Mesodermal cell (in vitro differentiated cells): ENCODE data around the gene EHD2.
A peak's percentile ranks its signal among the peaks of the same experiment; 100 is the strongest.
"Not testable (repeated sequence)": the region's sequence is repeated elsewhere in the genome, so short reads cannot be mapped to it uniquely, and the experiment has no call there.

Source experiments
- H3K27ac ChIP-seq: 2 replicates; pipeline ENCODE4 v1.7.0; 2013; ENCODE audit warnings: mild to moderate bottlenecking, low read depth, low read length, moderate library complexity; ENCODE audit not compliant: severe bottlenecking
- H3K36me3 ChIP-seq: 2 replicates; pipeline ENCODE4 v1.7.1; 2013; ENCODE audit warnings: mild to moderate bottlenecking, low read length, moderate library complexity; ENCODE audit not compliant: control insufficient read depth, insufficient read depth
- H3K4me1 ChIP-seq: one replicate; pipeline ENCODE4 v1.7.1; 2013; ENCODE audit warnings: mild to moderate bottlenecking, low read length; ENCODE audit not compliant: insufficient read depth, control insufficient read depth, poor library complexity, severe bottlenecking
- H3K4me3 ChIP-seq: 2 replicates; pipeline ENCODE4 v1.7.0; 2013; ENCODE audit warnings: low read length, control low read depth, mild to moderate bottlenecking; ENCODE audit not compliant: insufficient read depth, poor library complexity, severe bottlenecking; ENCODE audit errors: extremely low read depth
- H3K9me3 ChIP-seq: 2 replicates; pipeline ENCODE4 v1.7.1; 2013; ENCODE audit warnings: mild to moderate bottlenecking, low read length, moderate library complexity; ENCODE audit not compliant: control insufficient read depth
- WGBS, 2 experiments: methylation state at CpG; one replicate each; pipeline ENCODE4 v1.1.5; 2013; ENCODE audit warnings: missing lambda C conversion rate in 2 of 2; ENCODE audit not compliant: insufficient coverage in 2 of 2; 5-methylcytosine and 5-hydroxymethylcytosine counted together

Gene EHD2

DNA sequence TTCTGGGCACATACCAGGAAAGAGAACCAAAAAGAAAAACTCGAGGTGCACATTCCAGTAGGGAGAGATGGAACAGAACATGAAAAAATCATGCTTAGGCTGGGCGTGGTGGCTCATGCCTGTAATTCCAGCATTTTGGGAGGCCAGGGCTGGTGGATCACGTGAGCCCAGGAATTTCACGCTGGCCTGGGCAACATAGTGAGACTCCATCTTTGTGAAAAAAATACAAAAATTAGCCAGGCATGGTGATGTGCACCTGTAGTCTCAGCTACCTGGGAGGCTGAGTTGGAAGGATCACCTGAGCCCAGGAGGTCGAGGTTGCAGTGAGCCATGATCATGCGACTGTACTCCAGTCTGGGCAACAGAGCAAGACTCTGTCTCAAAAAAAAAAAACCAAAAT is 58.1 kb downstream of the EHD2 start:
- not testable (repeated sequence) for H3K36me3 ChIP-seq, H3K4me1 ChIP-seq, H3K4me3 ChIP-seq, H3K9me3 ChIP-seq, H3K27ac ChIP-seq
- WGBS, 2 experiments, result 91 to 97% methylated on average over 5 to 6 of the region's 6 CpGs

GRCh38 chr19:47776568-47776967 is 63.3 kb downstream of the EHD2 start:
- 83% methylated on average over 1 of the region's 4 CpGs; no CpG with 5 or more reads in 1 of the 2 experiments for WGBS, 2 experiments
- peaks cover 16% of the 10 kb centered on the region for H3K36me3 ChIP-seq
- H3K9me3 ChIP-seq, result no peaks in the 10 kb centered on the region
- H3K27ac ChIP-seq, result peak overlapping the region; percentile 84
- H3K4me3 ChIP-seq, result no peak overlapping the region
- H3K4me1 ChIP-seq, result peaks cover 10% of the 10 kb centered on the region

GRCh38 chr19:47777245-47778048 is 64.2 kb downstream of the EHD2 start:
- Histone ChIP-seq H3K4me1 (peaks cover 10% of the 10 kb centered on the region), H3K36me3 (peaks cover 25% of the 10 kb centered on the region), H3K4me3 (peak overlapping the region; percentile 86)
- 90% methylated on average over 10 to 17 of the region's 23 CpGs for WGBS, 2 experiments
- not testable (repeated sequence) for H3K9me3 ChIP-seq, H3K27ac ChIP-seq

DNA sequence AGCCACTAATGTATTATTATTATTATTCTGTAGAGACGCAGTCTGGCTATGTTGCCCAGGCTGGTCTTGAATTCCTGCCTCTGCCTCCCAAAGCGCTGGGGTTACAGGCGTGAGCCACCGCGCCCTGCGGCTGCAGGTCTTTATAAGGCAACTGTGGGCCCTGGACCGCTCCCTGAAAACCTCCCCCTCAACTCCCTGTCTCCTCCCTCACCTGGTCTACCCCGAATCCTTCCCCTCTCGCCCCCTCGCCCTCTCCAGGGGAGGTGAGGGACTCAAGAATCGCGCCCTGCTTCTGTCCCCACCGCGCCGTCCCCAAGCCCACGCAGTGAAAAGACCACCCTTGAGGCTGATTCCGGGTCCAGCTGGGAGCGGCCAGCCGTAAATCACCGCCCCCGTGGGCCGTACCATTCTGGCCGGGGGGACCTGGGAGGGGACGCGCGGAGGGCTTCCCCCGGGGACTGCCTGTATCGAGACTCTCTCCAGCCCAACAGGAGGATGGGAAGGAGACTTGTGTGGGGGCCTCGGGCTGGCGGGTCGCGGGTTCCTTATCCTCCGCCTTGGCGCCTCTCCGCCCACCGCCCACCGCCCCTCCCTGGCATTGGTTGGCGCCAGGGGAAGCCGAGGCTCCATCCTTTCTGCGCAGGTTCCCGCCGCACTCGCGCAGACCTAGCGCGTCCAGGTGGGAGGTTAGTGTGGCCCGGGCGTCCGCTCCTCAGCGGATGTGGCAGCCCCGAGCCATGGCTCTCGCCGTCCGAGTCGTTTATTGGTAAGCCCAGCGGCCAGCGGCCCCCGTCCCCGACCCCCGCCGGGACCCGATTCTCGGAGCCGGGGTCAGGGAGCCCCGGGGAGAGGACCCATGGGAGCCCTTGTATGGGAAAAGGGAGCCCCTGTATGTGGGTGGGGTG is 65.1 kb downstream of the EHD2 start, which contains the start of gene SELENOW:
Gene SELENOW, plus strand, starts transcription at position 655 of the 905 bp plus-strand sequence. Its CDS starts 83 bp downstream, at position 738.
- Histone ChIP-seq H3K36me3 (peaks cover 33% of the 10 kb centered on the region), H3K9me3 (no peaks in the 10 kb centered on the region), H3K4me1 (peaks cover 10% of the 10 kb centered on the region), H3K27ac (peak within 1 kb of the TSS; percentile 100), H3K4me3 (peak within 1 kb of the TSS; percentile 86)
- WGBS, 2 experiments, result 1% methylated on average over 40 to 49 of the region's 65 CpGs

DNA sequence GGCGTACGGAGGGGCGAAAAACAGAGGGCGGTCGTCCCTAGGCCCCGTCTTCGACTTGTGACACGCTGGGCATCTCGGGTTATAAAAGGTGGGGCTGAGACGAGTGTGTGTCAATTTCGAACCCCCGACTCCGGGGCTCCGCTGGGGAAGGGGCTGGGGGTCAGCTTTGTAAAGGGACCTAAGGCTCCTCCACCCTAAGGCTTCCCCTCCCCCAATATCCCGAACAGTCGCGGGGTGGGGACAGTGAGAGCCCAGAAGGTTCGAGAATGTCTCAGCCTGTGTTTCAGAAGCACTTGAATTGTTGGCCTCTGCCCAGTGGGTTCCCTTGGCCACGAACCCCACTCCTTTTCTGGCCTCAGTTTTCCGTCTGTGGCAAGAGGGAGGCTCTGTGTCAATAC is 65.7 kb downstream of the EHD2 start:
- Histone ChIP-seq H3K36me3 (peaks cover 40% of the 10 kb centered on the region), H3K4me1 (peaks cover 10% of the 10 kb centered on the region), H3K9me3 (no peaks in the 10 kb centered on the region), H3K27ac (no peak overlapping the region), H3K4me3 (peak overlapping the region; percentile 86)
- 0% methylated on average over 11 to 12 of the region's 20 CpGs for WGBS, 2 experiments

DNA sequence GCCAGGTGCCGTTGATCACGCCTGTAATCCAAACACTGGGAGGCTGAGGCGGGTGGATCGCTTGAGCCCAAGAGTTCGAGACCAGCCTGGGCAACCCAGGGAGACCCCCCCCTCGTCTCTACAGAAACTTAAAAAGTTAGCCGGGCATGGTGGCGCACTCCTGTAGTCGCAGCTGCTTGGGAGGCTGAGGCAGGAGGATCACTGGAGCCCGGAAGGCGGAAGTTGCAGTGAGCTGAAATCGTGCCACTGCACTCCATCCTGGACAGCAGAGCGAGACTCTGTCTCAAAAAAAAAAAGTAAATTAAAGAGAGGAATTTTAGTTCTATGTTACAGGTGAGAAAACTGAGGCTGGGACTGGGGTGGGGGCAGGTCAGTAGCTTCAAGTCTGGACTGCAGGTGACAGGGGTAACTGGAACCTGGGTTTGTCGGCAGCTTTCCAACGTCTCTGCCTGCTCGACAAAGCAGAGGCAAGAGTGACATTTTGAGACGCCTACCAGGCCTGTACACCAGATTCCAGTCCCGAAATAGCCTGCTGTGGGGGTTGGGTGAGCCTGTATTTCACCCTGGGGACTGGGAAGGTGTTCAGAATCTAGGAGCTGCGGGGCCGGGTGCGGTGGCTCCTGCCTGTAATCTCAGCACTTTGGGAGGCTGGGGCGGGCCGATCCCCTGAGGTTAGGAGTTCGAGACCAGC is 66.4 kb downstream of the EHD2 start:
- H3K4me3 ChIP-seq, result peak overlapping the region; percentile 86
- peaks cover 47% of the 10 kb centered on the region for H3K36me3 ChIP-seq
- H3K9me3 ChIP-seq, result no peaks in the 10 kb centered on the region
- H3K4me1 ChIP-seq, result peaks cover 5% of the 10 kb centered on the region
- WGBS, 2 experiments, result 79 to 81% methylated on average over 23 to 24 of the region's 24 CpGs
- H3K27ac ChIP-seq, result peak overlapping the region; percentile 57

GRCh38 chr19:47780215-47780551 is 67.0 kb downstream of the EHD2 start:
- Histone ChIP-seq H3K4me1 (peaks cover 5% of the 10 kb centered on the region), H3K9me3 (no peaks in the 10 kb centered on the region), H3K36me3 (peaks cover 52% of the 10 kb centered on the region), H3K4me3 (peak overlapping the region; percentile 86), H3K27ac (no peak overlapping the region)
- 90 to 98% methylated on average over 4 to 5 of the region's 9 CpGs for WGBS, 2 experiments

DNA sequence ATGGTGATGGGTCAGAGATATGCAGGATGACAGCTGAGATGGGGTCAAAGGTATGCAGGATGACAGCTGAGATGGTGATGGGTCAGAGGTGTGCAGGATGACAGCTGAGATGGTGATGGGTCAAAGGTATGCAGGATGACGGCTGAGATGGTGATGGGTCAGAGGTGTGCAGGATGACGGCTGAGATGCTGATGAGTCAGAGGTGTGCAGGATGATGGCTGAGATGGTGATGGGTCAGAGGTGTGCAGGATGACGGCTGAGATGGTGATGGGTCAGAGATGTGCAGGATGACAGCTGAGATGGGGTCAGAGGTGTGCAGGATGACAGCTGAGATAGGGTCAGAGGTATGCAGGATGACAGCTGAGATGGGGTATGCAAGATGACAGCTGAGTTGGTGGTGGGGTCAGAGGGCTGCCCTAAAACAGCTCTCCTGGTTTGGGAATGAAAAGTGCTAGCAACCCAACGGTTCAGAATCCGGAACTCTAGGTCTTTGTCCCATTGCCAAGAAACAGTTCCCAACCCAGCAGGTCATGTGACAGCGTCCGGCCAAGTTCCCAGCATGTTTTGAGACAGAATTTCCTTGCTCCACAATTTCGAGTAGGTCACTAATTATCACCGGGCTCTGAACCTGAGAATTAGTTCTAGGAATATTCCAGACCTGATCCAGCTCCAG is 68.5 kb downstream of the EHD2 start:
- Histone ChIP-seq H3K36me3 (peaks cover 62% of the 10 kb centered on the region), H3K4me1 (peaks cover 1% of the 10 kb centered on the region), H3K9me3 (no peaks in the 10 kb centered on the region), H3K27ac (no peak overlapping the region), H3K4me3 (no peak overlapping the region)
- 97 to 98% methylated on average over 9 of the region's 9 CpGs for WGBS, 2 experiments

DNA sequence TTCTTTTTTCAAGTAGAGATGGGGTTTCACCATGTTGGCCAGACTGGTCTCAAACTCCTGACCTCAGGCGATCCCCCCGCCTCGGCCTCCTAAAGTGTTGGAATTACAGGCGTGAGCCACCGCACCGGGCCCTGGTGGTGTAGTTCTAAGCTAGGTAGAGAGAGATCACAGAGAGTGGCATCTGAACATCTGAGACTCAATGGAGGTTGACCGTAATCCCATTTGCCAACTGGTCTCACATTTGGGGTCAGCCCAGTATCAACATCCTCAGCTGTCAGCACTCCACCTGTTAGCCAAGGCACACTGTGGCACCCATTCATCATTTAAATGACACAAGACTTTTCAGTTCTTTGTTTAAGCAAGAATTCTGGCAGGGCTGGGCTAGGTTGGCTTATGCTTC is 73.3 kb downstream of the EHD2 start:
- Histone ChIP-seq H3K4me3 (no peak overlapping the region), H3K36me3 (peaks cover 49% of the 10 kb centered on the region), H3K27ac (peak overlapping the region; percentile 16), H3K4me1 (no peaks in the 10 kb centered on the region), H3K9me3 (no peaks in the 10 kb centered on the region)
- WGBS, 2 experiments, result 92 to 98% methylated on average over 7 of the region's 7 CpGs

- peaks cover 41% of the 10 kb centered on the region for H3K36me3 ChIP-seq
- H3K9me3 ChIP-seq, H3K27ac ChIP-seq, H3K4me1 ChIP-seq, H3K4me3 ChIP-seq: not testable (repeated sequence)
- WGBS, 2 experiments, result 90 to 91% methylated on average over 10 of the region's 10 CpGs
These were observed 74.1 kb downstream of the EHD2 start for GRCh38 chr19:47787307-47787706.
